Heart right ventricle (tissue), 16 donors: ENCODE measurements around the gene GYG1. TPM values are rescaled to one million over a fixed set of nuclear protein-coding genes. Genes with fewer than 3 reads are reported as not detected.
A peak's percentile ranks its signal among the peaks of the same experiment; 100 is the strongest.

ENCODE experiments used
- ATAC-seq, 8 donors: fragments of 200-7000 bp; cut with Tn5 transposase; one replicate each; pipeline ENCODE4 v1.9.1; 2020; ENCODE audit warnings: mild to moderate bottlenecking in 8 of 8, moderate library complexity in 8 of 8, moderate number of reproducible peaks in 1 of 8
- DNase-seq, 2 donors: peaks; one replicate each; pipeline ENCODE4 v3.0.0-alpha.2; 2020
- H3K27ac ChIP-seq, 10 donors: fragments of 200-600 bp; sonication (generic) in 2 of 10; one replicate each; pipeline versions ENCODE4 v1.5.0 to v1.8.0; 2020 to 2022; ENCODE audit warnings: mild to moderate bottlenecking in 3 of 10
- H3K27me3 ChIP-seq, 7 donors: fragments of 200-600 bp; one replicate each; pipeline ENCODE4 v1.8.0; 2021 to 2022; ENCODE audit warnings: mild to moderate bottlenecking in 2 of 7
- H3K36me3 ChIP-seq, 9 donors: fragments of 200-600 bp; sonication (generic) in 1 of 9; one replicate each; pipeline versions ENCODE4 v1.5.0 to v1.8.0; 2020 to 2022; ENCODE audit warnings: mild to moderate bottlenecking in 2 of 9
- H3K4me1 ChIP-seq, 9 donors: fragments of 200-600 bp; sonication (generic) in 1 of 9; one replicate each; pipeline versions ENCODE4 v1.5.0 to v1.8.0; 2020 to 2022; ENCODE audit warnings: mild to moderate bottlenecking in 4 of 9
- H3K4me3 ChIP-seq, 10 donors: fragments of 200-600 bp; sonication (generic) in 2 of 10; one replicate each; pipeline versions ENCODE4 v1.5.0 to v1.8.0; 2020 to 2022; ENCODE audit warnings: mild to moderate bottlenecking in 7 of 10, moderate library complexity in 2 of 10
- H3K9me3 ChIP-seq, 11 donors: fragments of 200-600 bp in 10 of 11; sonication (generic) in 2 of 11; one replicate each; pipeline versions ENCODE4 v1.5.0 to v1.8.0; 2013 to 2022; ENCODE audit warnings: mild to moderate bottlenecking in 2 of 11, control low read depth in 1 of 11, moderate library complexity in 1 of 11
- CTCF ChIP-seq, 9 donors: fragments of 200-600 bp; sonication (generic) in 2 of 9; IDR thresholded peaks; one replicate each; pipeline versions ENCODE4 v1.5.0 to v1.8.0; 2021 to 2022; ENCODE audit warnings: antibody characterized with exemption in 9 of 9, mild to moderate bottlenecking in 5 of 9, moderate library complexity in 1 of 9
- WGBS, 2 donors: extraction: QIAGEN DNeasy Blood & Tissue Kit; methylation state at CpG; one replicate each; pipeline ENCODE4 v1.1.7; 2013; ENCODE audit warnings: inconsistent platforms in 1 of 2; 5-methylcytosine and 5-hydroxymethylcytosine counted together
- intact Hi-C, 10 donors: fragments of 100-400 bp; cut with DNase I; formaldehyde crosslinking; loops; one replicate each; pipeline versions ENCODE4 v1.11.1 to v1.14.2; 2022
- polyA plus RNA-seq, 2 donors: library from polyadenylated mRNA; stranded (reverse); fragments of 200-250 nt; gene quantifications; one replicate each; pipeline ENCODE4 v1.2.3, GENCODE V29; 2013
- total RNA-seq, 10 donors: library from RNA; stranded (reverse); fragmentation: NEBNext Ultra II Directional in 3 of 10; extraction: Animal tissue kit (Norgen Biotek cat#: 25700) in 3 of 10; gene quantifications; one replicate each; pipeline versions ENCODE4 v1.2.1 to v1.2.4, GENCODE V29; 2021 to 2023
- donor health status: Arrhythmogenic right ventricular cardiomyopathy.
- donor health status: ischemic (EF 13 %, LVEDD 7.1; RV severe dilation, severe dysfunction).
- donor health status: healthy with polysubstance abuse.
- donor health status: DM: no; HTN: yes; CAD: no.
- donor health status: DM: no; HTN: no; CAD: no.
- donor health status: ischemic (EF 25% LVEDD 6.9; RV normal size, moderate dysfunction).
- donor health status: ischemic (EF 25% LVEDD 5.7; RV mildly dilated, moderate dysfunction).
- donor health status: healthy.
- donor health status: DM: yes; HTN: yes; CAD: no.
- donor health status: Ischemic cardiomyopathy.
- donor health status: ischemic (EF 35%, LVEDD 5.7; RV mildly dilated, moderate dysfunction).
- donor health status: nonischemic (EF 11% LVEDD 7.7; RV severe dilation, severe dysfunction).
- donor health status: DM: yes; HTN: yes; CAD: no.
- donor health status: PGD.
- donor health status: ischemic (EF 29% LVEDD 5.4; RV normal size, mild dysfunction).
- donor health status: nonischemic (EF 23%, LVEDD 6.1; RV moderate dilation, normal function).

GYG1 gene
- total and polyA plus RNA-seq, 12 donors = 56.5 to 210 (median 154) TPM

- WGBS, 2 donors = 48 to 49% methylated on average over 1 of the region's 1 CpG
- Histone ChIP-seq H3K36me3 (no peaks in the 10 kb centered on the region), H3K27me3 (no peaks in the 10 kb centered on the region), H3K9me3 (no peaks in the 10 kb centered on the region), H3K27ac (no peak overlapping the region), H3K4me1 (peaks cover 0 to under 1% (median 0%) of the 10 kb centered on the region in 9 donors), H3K4me3 (no peak overlapping the region)
- DNase-seq = no peak
- ATAC-seq = peak in 2 of 8 donors; percentile 35 to 71
- peak in 2 of 9 donors; percentile 8 to 22 for TF ChIP-seq CTCF (IDR thresholded peaks at IDR 0.05)
- intact Hi-C loops = loop anchor here in 1 of 10 donors (10.0 kb wide), 1 partner anchor 162 kb away; the partner anchor contains the start of gene HPS3
These were observed 28.8 kb upstream of the GYG1 start for GRCh38 chr3:148962513-148962912.

GRCh38 chr3:148964809-148965208 lies 26.5 kb upstream of the GYG1 start:
- Histone ChIP-seq H3K4me1 (no peaks in the 10 kb centered on the region), H3K27me3 (no peaks in the 10 kb centered on the region), H3K36me3 (no peaks in the 10 kb centered on the region), H3K27ac (no peak overlapping the region), H3K9me3 (no peaks in the 10 kb centered on the region), H3K4me3 (no peak overlapping the region)
- TF ChIP-seq CTCF (IDR thresholded peaks at IDR 0.05) = no peak
- 95 to 96% methylated on average over 3 of the region's 3 CpGs for WGBS, 2 donors
- DNase-seq (no peak), ATAC-seq (no peak)
- intact Hi-C loops = loop anchor here in 1 of 10 donors (10.0 kb wide), 1 partner anchor 160 kb away; the partner anchor contains the start of gene HPS3

- Histone ChIP-seq H3K36me3 (no peaks in the 10 kb centered on the region), H3K4me1 (peaks cover 0 to 10% (median 0%) of the 10 kb centered on the region in 9 donors), H3K27ac (no peak overlapping the region), H3K27me3 (no peaks in the 10 kb centered on the region), H3K4me3 (no peak overlapping the region), H3K9me3 (no peaks in the 10 kb centered on the region)
- 62 to 69% methylated on average over 1 of the region's 1 CpG for WGBS, 2 donors
- TF ChIP-seq CTCF (IDR thresholded peaks at IDR 0.05) = no peak
- no peak for ATAC-seq
- intact Hi-C loops = loop anchor here in 1 of 10 donors (10.0 kb wide), 1 partner anchor 156 kb away; the partner anchor contains the start of gene HPS3
- DNase-seq = no peak
These were observed 23.0 kb upstream of the GYG1 start for GRCh38 chr3:148968321-148968720.

GRCh38 chr3:148970271-148970670 lies 21.1 kb upstream of the GYG1 start:
- Histone ChIP-seq H3K27me3 (no peaks in the 10 kb centered on the region), H3K27ac (no peak overlapping the region), H3K36me3 (no peaks in the 10 kb centered on the region), H3K4me3 (no peak overlapping the region), H3K4me1 (peaks cover 0 to 19% (median 9%) of the 10 kb centered on the region in 9 donors), H3K9me3 (no peaks in the 10 kb centered on the region)
- intact Hi-C loops = no loop called here
- no peak for TF ChIP-seq CTCF (IDR thresholded peaks at IDR 0.05)
- no peak for DNase-seq
- WGBS, 2 donors = 94 to 95% methylated on average over 7 of the region's 7 CpGs
- ATAC-seq = no peak
